Stimulated activated CD8-positive, alpha-beta memory T cell treated with anti-CD3 and anti-CD28 coated beads, Interleukin-7, amount 100 ng/mL, for 48 hours (primary cell): ENCODE results near the gene TAF11L13.

Experiments
- DNase-seq, 2 donors: peaks; one replicate each; pipeline ENCODE4 v3.0.0-alpha.2; 2020; ENCODE audit warnings: low read depth in 1 of 2; ENCODE audit errors: extremely low read depth in 1 of 2

The TAF11L13 gene

DNA sequence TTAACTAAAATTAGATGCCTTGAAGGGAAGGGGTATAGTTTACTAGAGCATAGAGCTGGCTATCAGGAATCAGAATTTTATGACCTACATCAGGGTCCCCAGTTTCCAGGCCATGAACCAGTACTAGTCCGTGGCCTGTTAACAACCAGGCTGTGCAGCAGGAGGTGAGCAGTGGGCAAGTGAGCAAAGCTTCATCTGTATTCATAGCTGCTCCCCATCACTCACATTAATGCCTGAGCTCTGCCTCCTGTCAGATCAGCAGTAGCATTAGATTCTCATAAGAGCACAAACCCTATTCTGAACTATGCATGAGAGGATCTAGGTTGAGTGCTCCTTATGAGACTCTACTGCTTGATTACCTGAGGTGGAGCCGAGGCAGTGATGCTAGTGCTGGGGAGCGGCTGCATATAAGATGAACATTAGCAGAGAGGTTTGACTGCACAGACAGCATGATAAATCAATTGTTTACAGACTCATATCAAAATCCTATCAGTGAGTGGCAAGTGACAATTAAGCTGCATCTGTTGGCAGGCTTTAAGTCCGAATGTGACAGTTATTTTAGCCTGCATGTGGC, 47.0 kb downstream of the TAF11L13 start:
- DNase-seq: no peak

DNA sequence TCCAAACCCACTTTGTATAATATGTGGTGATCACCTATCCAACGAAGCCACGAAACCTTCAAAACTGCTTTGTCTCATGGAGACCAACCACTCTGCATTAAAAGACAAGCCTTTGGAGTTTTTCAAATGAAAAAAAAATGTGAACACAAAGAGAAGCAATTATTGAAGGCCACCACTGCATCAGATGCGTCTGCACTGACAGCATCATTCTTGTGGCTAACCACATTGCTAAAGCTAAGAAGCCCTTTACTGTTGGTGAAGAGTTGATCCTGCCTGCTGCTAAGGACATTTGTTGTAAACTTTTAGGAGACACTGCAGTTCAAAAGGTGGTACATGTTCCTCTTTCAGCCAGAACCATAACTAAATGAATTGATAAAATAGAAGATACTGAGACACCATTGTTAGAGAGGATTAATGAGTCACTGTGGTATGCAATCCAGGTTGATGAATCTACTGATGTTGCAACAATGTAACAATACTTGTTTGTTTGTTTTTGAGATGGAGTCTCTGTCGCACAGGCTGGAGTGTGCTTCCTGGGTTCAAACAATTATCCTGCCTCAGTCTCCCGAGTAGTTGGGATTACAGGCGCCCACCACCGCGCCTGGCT, 47.8 kb downstream of the TAF11L13 start:
- no peak for DNase-seq

DNA sequence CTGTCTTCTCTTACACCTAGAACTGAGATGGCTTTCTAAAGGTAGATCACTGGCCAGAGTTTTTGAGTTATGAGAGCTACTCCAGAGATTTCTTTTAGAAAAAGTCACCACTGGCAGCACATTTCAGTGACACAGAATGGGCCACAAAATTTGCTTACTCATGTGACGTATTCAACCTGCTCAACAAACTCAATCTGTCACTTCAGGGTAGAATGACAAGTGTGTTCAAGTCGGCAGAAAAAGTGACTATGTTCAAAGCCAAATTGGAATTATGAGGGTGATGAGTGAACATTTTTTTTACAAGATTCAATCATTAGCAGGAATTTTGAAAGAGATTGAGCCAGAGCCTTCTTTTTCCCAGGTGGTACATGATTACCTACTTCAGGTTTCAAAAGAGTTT, 48.8 kb downstream of the TAF11L13 start:
- no peak for DNase-seq
